Measurements from ENCODE around the gene WDR6. TPM values are rescaled to one million over a fixed set of nuclear protein-coding genes. Genes with fewer than 3 reads are reported as not detected.

WDR6 gene
- polyA plus RNA-seq, 1 donor from 2014 or later: 315 TPM

DNA sequence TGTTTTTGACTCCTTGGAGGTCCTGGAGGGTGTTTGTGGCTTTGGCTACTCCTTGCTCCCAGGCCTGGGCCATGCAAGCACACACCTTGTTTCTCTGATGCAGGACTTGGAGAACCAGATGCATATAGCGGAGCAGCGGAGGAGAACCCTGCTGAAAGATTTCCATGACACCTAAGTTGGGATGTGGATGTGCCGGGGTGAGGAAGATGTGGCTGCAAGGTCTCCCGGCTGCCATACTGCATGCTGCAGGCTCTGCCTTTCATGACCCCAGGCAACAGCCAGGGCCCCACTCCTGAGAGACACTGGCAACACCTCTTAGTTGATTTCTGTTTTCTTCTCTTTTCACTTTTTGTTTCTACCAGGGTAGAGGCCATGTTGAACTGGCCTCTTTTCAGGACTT is 24.1 kb upstream of the WDR6 start:
- TF ChIP-seq REST (IDR thresholded peaks at IDR 0.05; ENCODE audit: borderline replicate concordance) (no peak), RAD21 (conservative IDR thresholded peaks at IDR 0.05) (no peak), TAF1 (IDR thresholded peaks at IDR 0.05; ENCODE audit: low read depth) (no peak), EP300 (conservative IDR thresholded peaks at IDR 0.05; ENCODE audit: poor library complexity, severe bottlenecking) (no peak), MXI1 (conservative IDR thresholded peaks at IDR 0.05; ENCODE audit: poor library complexity, severe bottlenecking) (no peak)
- H3K27me3 ChIP-seq (ENCODE audit: insufficient read depth, low read depth, low read length): no peaks in the 10 kb centered on the region
- H3K9ac ChIP-seq (ENCODE audit: low read length): no peak overlapping the region
- no peaks in the 10 kb centered on the region for H3K9me2 ChIP-seq (ENCODE audit: insufficient read depth, low read length)
- no peak overlapping the region for H3K27ac ChIP-seq (ENCODE audit: low read length)
- H3K9me3 ChIP-seq (ENCODE audit: low read length): no peaks in the 10 kb centered on the region
- H2AFZ ChIP-seq (ENCODE audit: low read depth, low read length): no peak overlapping the region
- no peaks in the 10 kb centered on the region for H3K79me2 ChIP-seq (replicated peaks; ENCODE audit: insufficient read depth, low read length)
- H3K4me2 ChIP-seq (ENCODE audit: low read length): no peak overlapping the region
- no peaks in the 10 kb centered on the region for H3K36me3 ChIP-seq (ENCODE audit: insufficient read depth, low read length)
- no peaks in the 10 kb centered on the region for H3F3A ChIP-seq (ENCODE audit: insufficient read depth, low read length, poor library complexity, severe bottlenecking)
- no peak overlapping the region for H3K4me3 ChIP-seq (ENCODE audit: low read length)
- no peaks in the 10 kb centered on the region for H4K20me1 ChIP-seq (ENCODE audit: insufficient read depth)

DNA sequence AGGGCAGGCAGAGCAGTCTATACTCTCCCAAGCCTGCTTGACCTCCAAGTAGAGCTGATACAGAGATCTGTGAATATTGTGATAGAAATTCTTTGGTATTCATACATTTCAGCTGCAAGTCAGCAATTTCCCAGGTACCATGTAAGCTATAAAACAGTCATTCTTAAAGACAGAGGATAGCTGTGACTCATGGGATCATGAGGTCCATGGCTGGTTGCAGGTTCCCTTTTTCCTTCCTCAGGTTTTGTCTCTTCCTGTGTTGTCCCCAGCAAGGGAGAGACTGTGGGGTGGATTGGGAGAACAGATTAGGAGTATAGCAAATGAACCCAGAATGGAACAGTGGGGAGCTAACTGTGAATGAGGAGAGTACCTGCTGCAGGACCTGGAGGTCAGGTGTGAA is 22.5 kb upstream of the WDR6 start:
- Histone ChIP-seq H3K9ac (ENCODE audit: low read length) (no peak overlapping the region), H3K4me3 (ENCODE audit: low read length) (no peak overlapping the region), H3K4me2 (ENCODE audit: low read length) (no peak overlapping the region), H2AFZ (ENCODE audit: low read depth, low read length) (no peak overlapping the region), H3F3A (ENCODE audit: insufficient read depth, low read length, poor library complexity, severe bottlenecking) (peaks cover 6% of the 10 kb centered on the region), H3K36me3 (ENCODE audit: insufficient read depth, low read length) (no peaks in the 10 kb centered on the region), H4K20me1 (ENCODE audit: insufficient read depth) (no peaks in the 10 kb centered on the region), H3K27me3 (ENCODE audit: insufficient read depth, low read depth, low read length) (no peaks in the 10 kb centered on the region), H3K79me2 (replicated peaks; ENCODE audit: insufficient read depth, low read length) (no peaks in the 10 kb centered on the region), H3K9me3 (ENCODE audit: low read length) (no peaks in the 10 kb centered on the region), H3K9me2 (ENCODE audit: insufficient read depth, low read length) (no peaks in the 10 kb centered on the region), H3K27ac (ENCODE audit: low read length) (no peak overlapping the region)
- TF ChIP-seq TAF1 (IDR thresholded peaks at IDR 0.05; ENCODE audit: low read depth) (no peak), RAD21 (conservative IDR thresholded peaks at IDR 0.05) (no peak), EZH2 (IDR thresholded peaks at IDR 0.05; ENCODE audit: borderline replicate concordance, insufficient read depth, low read length, poor library complexity, severe bottlenecking) (no peak), POLR2AphosphoS5 (IDR thresholded peaks at IDR 0.05) (no peak), SMC3 (conservative IDR thresholded peaks at IDR 0.05; ENCODE audit: poor library complexity) (no peak), REST (IDR thresholded peaks at IDR 0.05; ENCODE audit: borderline replicate concordance) (no peak), CTCF (IDR thresholded peaks at IDR 0.05; ENCODE audit: poor library complexity, severe bottlenecking) (no peak)

Data from neural cell (in vitro differentiated cells).